ENCODE data around the gene PTPRE.

Gene PTPRE, protein sequence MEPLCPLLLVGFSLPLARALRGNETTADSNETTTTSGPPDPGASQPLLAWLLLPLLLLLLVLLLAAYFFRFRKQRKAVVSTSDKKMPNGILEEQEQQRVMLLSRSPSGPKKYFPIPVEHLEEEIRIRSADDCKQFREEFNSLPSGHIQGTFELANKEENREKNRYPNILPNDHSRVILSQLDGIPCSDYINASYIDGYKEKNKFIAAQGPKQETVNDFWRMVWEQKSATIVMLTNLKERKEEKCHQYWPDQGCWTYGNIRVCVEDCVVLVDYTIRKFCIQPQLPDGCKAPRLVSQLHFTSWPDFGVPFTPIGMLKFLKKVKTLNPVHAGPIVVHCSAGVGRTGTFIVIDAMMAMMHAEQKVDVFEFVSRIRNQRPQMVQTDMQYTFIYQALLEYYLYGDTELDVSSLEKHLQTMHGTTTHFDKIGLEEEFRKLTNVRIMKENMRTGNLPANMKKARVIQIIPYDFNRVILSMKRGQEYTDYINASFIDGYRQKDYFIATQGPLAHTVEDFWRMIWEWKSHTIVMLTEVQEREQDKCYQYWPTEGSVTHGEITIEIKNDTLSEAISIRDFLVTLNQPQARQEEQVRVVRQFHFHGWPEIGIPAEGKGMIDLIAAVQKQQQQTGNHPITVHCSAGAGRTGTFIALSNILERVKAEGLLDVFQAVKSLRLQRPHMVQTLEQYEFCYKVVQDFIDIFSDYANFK

GRCh38 chr10:127906548-127907377, at the start of gene PTPRE:
PTPRE (plus strand) TSS chr10:127907103; CDS start chr10:128040882, 133,779 bp downstream.
- DNase-seq (ENCODE audit: low read depth), result peak; percentile 89
- TF ChIP-seq MYC (IDR thresholded peaks at IDR 0.05; ENCODE audit: low read depth, low read length), result no peak
- TF ChIP-seq, protein P1, sequence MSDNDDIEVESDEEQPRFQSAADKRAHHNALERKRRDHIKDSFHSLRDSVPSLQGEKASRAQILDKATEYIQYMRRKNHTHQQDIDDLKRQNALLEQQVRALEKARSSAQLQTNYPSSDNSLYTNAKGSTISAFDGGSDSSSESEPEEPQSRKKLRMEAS (IDR thresholded peaks at IDR 0.05; ENCODE audit: low read depth, low read length), result no peak
- TF ChIP-seq, protein P2, sequence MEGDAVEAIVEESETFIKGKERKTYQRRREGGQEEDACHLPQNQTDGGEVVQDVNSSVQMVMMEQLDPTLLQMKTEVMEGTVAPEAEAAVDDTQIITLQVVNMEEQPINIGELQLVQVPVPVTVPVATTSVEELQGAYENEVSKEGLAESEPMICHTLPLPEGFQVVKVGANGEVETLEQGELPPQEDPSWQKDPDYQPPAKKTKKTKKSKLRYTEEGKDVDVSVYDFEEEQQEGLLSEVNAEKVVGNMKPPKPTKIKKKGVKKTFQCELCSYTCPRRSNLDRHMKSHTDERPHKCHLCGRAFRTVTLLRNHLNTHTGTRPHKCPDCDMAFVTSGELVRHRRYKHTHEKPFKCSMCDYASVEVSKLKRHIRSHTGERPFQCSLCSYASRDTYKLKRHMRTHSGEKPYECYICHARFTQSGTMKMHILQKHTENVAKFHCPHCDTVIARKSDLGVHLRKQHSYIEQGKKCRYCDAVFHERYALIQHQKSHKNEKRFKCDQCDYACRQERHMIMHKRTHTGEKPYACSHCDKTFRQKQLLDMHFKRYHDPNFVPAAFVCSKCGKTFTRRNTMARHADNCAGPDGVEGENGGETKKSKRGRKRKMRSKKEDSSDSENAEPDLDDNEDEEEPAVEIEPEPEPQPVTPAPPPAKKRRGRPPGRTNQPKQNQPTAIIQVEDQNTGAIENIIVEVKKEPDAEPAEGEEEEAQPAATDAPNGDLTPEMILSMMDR (IDR thresholded peaks at IDR 0.05; ENCODE audit: low read depth, low read length), result peak; percentile 52
- no peak for TF ChIP-seq POLR2A (IDR thresholded peaks at IDR 0.05; ENCODE audit: extremely low read depth, insufficient read length)
- H3K4me3 ChIP-seq (ENCODE audit: low read depth, low read length), result peak within 1 kb of the TSS; percentile 21

DNA sequence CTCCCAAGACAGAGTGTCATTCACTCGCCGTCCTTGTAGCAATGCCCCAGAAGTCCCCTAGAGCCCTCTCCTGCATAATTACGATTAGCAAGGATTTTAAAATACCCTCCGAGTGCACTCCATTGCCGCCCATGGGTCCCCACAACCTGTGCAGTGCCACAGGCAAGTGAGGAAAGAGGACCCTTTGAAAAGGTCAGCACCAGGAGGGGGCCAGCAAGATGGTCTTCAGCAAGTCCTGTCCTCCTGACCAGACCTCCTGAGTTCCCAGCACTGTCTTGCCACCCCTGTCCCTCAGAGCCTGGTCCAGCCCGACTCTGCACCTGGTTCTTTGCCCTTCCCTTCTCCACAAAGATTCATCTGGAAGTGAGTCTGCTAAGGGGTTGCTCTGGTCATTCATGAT, 46.3 kb upstream of the PTPRE start:
- no peak for DNase-seq (ENCODE audit: low read depth)
- no peak for TF ChIP-seq POLR2A (IDR thresholded peaks at IDR 0.05; ENCODE audit: extremely low read depth, insufficient read length)
- TF ChIP-seq, protein P1 (IDR thresholded peaks at IDR 0.05; ENCODE audit: low read depth, low read length), result no peak
- TF ChIP-seq, protein P2 (IDR thresholded peaks at IDR 0.05; ENCODE audit: low read depth, low read length), result no peak
- TF ChIP-seq MYC (IDR thresholded peaks at IDR 0.05; ENCODE audit: low read depth, low read length), result no peak
- no peak overlapping the region for H3K4me3 ChIP-seq (ENCODE audit: low read depth, low read length)

DNA sequence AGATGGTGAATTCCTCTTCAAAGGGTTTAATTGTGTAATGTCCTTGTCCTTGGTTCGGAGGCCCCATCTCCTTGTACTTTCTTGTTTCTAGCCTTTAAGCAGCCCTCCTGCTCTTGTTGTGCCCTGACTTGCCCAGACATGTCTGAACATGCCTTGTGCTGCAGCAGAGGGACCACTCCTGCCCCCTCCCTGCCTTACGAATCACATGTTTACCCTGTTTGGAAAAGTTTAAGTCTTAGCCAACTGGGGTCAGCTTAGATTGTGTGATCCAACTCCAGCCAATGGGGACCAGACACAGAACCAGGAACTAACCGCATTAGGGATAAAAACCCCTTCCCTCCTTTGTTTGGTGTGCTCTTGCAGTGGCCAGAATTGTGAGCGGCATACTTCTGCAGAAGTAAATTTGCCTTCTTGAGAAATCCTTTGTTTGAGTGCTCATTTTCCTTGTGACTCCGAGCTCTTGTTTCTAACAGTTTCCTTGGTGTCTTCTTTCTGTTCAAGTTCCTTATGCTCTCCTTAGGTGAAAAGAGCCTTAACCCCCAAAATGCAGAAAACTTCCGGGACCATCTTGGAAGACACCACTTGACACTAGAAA, 43.6 kb upstream of the PTPRE start:
- no peak for DNase-seq (ENCODE audit: low read depth)
- H3K4me3 ChIP-seq (ENCODE audit: low read depth, low read length), result no peak overlapping the region
- TF ChIP-seq, protein P2 (IDR thresholded peaks at IDR 0.05; ENCODE audit: low read depth, low read length), result no peak
- TF ChIP-seq, protein P1 (IDR thresholded peaks at IDR 0.05; ENCODE audit: low read depth, low read length), result no peak
- TF ChIP-seq POLR2A (IDR thresholded peaks at IDR 0.05; ENCODE audit: extremely low read depth, insufficient read length), result no peak
- TF ChIP-seq MYC (IDR thresholded peaks at IDR 0.05; ENCODE audit: low read depth, low read length), result no peak

DNA sequence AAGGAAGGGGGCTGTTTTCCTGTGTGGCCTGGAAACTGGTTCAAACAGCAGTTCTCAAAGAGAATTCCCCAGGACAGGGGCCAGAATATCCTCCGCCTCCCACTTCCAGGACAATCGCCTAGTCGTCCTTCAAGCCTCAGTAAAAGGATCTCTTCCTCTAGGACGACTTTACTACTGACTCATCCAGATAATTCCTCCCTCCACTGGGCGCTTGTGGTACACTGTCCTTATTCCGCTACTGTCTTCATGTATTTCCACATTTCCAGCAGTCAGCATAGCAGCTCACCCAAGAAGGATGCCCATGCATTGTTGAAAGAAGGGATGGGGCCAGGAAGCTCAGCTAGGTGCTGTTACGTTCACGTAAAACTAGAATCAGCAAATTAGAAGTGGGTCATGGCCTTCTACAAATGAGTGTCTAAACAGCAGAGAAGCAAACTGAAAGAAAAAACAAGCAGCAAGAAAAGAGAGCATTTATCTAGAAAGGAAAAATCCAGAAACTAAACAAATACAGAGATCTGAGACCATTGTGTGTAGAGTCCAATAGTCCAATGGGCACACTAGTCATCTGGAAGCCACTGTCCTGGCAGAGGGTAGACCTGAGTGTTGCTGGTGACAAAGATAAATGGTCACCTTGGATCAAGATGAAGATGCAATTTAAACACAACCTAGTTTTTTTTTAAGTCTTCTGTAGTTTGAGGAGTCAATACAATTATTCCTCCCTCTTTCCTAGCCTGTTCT, 40.5 kb upstream of the PTPRE start:
- TF ChIP-seq MYC (IDR thresholded peaks at IDR 0.05; ENCODE audit: low read depth, low read length) (no peak), POLR2A (IDR thresholded peaks at IDR 0.05; ENCODE audit: extremely low read depth, insufficient read length) (no peak)
- TF ChIP-seq, protein P2 (IDR thresholded peaks at IDR 0.05; ENCODE audit: low read depth, low read length), result no peak
- TF ChIP-seq, protein P1 (IDR thresholded peaks at IDR 0.05; ENCODE audit: low read depth, low read length), result no peak
- DNase-seq (ENCODE audit: low read depth), result no peak
- no peak overlapping the region for H3K4me3 ChIP-seq (ENCODE audit: low read depth, low read length)
